ENCODE measurements around the gene SVOP. TPM values are rescaled to one million over a fixed set of nuclear protein-coding genes. Genes with fewer than 3 reads are reported as not detected.
"Not testable (repeated sequence)": the region's sequence is repeated elsewhere in the genome, so short reads cannot be mapped to it uniquely, and the experiment has no call there.

SVOP gene
- total RNA-seq, 1 donor from 2014 or later = not detected

DNA sequence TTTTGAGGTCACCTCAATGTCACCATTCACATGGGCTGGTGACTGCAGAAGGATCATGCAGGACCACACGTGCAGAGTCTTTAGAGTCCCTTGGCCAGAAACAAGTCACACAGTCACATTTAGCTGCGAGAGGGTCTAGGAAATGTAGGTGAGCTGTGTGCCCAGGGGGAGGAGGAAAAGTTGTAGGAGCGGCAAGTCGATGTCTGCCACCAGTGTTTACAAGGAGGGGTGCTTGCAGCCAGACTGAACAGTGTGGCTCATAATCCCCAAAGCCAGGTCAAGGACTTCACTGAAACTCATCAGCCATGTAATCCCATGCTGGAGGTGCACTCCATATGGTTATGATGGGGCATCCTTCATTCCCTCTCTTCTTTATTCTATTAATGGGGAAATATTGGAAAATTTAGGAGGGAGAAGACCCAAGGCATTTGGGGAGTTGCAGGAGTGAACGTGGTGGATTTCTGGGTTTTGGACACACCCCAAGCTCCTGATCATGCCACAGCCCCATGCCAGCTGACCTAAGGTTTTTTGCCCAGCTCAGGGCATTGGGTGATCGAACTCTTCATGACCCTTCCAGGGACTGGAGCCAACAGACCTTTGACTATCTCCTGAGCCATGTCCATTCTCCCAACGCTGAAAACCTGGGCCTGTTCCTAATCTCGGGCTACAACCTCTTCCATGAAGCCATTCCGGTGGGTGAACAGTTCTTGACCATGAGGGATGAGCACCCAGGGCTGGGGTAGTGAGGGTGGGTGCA is 133.8 kb downstream of the SVOP start:
- DNase-seq (ENCODE audit: low spot score) = no peak

- no peak for DNase-seq (ENCODE audit: low spot score)
Measured at GRCh38 chr12:108884116-108885012, 136.5 kb downstream of the SVOP start.

DNA sequence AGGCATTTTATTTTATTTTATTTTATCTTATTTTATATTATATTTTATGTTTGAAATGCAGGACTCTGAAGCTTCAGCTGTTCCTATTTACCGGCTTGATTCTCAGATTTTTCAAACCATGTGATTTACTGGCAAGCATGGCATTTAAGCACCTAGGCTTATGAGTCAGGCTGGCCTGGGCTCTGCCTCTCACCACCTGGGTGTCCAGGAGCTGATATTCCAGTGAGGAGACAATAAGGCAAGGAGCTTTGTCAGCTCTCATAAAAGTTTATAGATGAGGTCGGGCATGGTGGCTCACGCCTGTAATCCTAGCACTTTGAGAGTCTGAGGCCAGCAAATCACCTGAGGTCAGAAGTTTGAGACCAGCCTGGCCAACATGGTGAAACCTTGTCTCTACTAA is 138.9 kb downstream of the SVOP start:
- DNase-seq (ENCODE audit: low spot score) = no peak

GRCh38 chr12:108879615-108880254 is 141.1 kb downstream of the SVOP start, which contains the start of gene DAO:
DAO (plus strand) TSS chr12:108880092; CDS start chr12:108885007, 4,915 bp downstream.
- DNase-seq (ENCODE audit: low spot score) = no peak

- DNase-seq (ENCODE audit: low spot score) = no peak
Measured at GRCh38 chr12:108876550-108876949, 144.3 kb downstream of the SVOP start.

DNA sequence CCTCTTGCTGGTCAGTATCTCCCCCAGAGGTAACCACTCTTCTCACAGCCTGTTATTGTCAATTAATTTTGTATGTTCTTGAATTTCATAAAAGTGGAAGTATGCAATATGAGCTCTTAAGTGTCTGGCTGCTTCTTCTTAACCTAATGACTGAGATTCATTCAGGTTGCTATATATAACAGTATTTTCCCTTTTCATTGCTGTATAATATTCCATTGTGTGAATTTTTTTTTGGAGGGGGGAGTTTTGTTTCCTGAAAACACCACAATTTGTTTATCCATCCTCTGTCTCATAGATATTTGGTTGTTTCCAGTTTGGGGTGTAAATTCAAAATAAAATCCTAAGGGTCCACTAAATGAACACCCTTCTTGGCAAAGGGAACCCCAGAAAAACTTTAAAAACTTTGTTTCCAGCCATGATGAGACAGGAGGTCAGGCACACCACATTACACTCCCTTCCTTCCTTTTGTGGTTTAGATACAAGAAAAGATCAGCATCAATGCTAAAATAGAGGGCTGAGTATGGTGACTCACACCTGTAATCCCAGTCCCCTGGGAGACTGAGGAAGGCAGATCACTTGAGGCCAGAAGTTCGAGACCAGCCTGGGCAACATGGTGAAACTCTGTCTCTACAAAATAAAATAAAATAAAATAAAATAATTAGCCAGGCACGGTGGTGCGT is 145.0 kb downstream of the SVOP start:
- DNase-seq (ENCODE audit: low spot score) = no peak

- no peak for DNase-seq (ENCODE audit: low spot score)
Measured at GRCh38 chr12:108875280-108875679, 145.6 kb downstream of the SVOP start.

DNA sequence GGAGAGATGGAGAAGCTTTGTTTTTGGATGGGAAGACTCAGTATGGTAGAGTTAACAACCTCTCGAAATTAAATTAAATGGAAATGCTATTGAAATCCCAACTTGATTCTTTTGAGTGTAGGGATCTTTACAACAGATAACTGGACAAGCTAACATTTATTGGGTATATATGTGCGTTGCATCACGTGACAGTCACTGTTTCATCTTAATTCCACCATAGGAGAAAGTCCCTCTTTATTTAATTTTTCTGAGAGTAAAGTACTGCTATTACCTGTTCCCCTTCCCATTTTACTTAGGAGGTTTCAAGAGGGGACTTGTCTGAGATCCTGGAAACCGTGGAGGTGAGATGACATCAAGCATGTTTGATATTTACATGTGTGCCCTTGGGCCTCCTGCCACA is 152.1 kb downstream of the SVOP start:
- DNase-seq (ENCODE audit: low spot score) = no peak

GRCh38 chr12:108866083-108866482 is 154.8 kb downstream of the SVOP start:
- DNase-seq (ENCODE audit: low spot score) = not testable (repeated sequence)

DNA sequence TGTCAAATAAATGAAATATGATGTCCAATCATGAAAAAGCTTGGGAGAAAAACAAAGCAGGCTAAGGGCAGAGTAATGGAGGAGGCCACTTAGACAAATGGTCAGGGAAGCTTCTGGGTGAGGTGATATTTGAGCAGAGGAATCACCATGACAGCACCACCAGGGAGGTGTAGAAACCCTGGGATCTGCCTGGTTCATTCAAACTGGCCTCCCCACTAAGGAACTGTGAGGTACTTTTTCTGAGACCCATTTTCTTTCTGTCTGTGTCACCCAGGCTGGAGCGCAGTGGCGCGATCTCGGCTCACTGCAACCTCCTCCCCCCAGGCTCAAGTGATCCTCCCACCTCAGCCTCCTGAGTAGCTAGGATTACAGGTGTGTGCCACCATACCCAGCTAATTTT is 155.7 kb downstream of the SVOP start:
- no peak for DNase-seq (ENCODE audit: low spot score)

- no peak for DNase-seq (ENCODE audit: low spot score)
Measured at GRCh38 chr12:108862588-108862959, 158.3 kb downstream of the SVOP start.

- DNase-seq (ENCODE audit: low spot score) = no peak
Measured at GRCh38 chr12:108861878-108862587, 158.8 kb downstream of the SVOP start.

DNA sequence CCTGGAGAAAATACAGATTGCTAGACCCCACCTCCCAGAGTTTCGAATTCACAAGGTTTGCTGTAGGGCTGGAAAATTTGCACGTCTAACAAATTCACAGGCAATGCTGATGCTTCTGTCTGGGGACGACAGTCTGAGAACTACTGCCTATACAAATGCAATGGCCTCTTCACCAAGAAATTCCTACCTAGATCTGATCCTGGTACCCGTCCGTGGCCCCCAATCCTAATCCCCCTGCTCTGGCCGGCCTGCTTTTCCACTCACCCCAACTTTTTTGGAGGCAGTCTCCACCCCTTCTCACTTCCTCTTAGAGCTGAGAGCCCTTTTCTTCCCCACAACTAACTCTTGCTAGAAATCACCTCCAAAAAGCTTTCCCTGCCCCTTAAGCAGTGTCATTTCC is 160.4 kb downstream of the SVOP start:
- no peak for DNase-seq (ENCODE audit: low spot score)

DNA sequence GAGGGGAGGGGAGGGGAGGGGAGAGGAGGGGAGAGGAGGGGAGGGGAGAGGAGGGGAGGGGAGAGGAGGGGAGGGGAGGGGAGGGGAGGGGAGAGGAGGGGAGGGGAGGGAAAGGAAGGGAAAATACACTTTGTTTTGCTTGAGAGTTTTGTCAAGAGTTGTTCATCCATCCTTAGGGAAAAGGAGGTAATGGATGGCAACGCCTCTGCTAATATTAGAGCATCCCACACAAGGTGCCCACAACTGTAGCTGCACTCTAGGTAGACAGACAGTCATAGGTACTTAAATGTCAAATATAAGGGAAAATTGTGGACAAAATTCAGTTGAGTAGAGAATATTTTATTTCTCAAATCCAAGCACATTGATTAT is 161.0 kb downstream of the SVOP start:
- no peak for DNase-seq (ENCODE audit: low spot score)

DNA sequence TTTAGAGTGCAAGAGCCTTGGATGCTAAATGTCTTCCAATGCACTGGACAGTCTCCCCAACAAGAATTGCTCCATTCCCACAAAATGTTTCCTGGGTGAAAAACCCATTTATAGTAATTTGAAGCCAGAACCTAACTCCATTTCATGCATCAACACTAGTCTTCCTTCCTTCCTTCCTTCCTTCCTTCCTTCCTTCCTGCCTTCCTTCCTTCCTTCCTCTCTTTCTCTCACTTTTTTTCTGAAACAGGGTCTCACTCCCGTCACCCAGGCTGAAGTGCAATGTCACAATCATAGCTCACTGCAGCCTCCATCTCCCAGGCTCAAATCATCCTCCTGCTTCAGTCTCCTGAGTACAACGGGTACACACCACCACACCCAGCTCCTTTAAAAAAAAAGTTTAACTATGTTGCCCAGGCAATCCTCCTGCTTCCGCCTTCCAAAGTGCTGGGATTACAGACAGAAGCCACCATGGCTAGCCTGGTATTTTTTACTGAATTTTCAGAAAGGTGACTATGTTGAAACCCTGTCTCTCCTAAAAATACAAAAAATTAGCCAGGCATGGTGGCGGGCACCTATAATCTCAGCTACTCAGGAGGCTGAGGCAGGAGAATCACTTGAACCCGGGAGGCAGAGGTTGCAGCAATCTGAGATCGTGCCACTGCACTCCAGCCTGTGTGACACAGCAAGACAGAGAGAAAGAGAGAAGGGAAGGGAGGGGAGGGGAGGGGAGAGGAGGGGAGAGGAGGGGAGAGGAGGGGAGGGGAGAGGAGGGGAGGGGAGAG is 161.5 kb downstream of the SVOP start:
- DNase-seq (ENCODE audit: low spot score) = not testable (repeated sequence)

- DNase-seq (ENCODE audit: low spot score) = no peak
Measured at GRCh38 chr12:108858311-108859074, 162.4 kb downstream of the SVOP start.
